Measurements from ENCODE around the gene ROGDI. TPM values are rescaled to one million over a fixed set of nuclear protein-coding genes. Genes with fewer than 3 reads are reported as not detected.
A peak's percentile ranks its signal among the peaks of the same experiment; 100 is the strongest.

Gene ROGDI
- polyA plus RNA-seq, 4 donors, result 24.8 to 84.1 (median 29.8) TPM

GRCh38 chr16:4800290-4801041, 2.0 kb downstream of the ROGDI start:
- DNase-seq, result peak; percentile 71 to 78
- Histone ChIP-seq H3K27ac (ENCODE audit: low read depth in 1 of 3, low read length in 2 of 3) (peak overlapping the region; percentile 21 to 94 (median 90)), H3K4me1 (ENCODE audit: control insufficient read depth in 3 of 3, insufficient read depth in 2 of 3, low read depth in 1 of 3, low read length in 2 of 3) (peaks cover 0 to 36% (median 2%) of the 10 kb centered on the region in 3 donors), H3K4me3 (ENCODE audit: low read depth in 1 of 3, low read length in 3 of 3) (no peak overlapping the region), H3K36me3 (ENCODE audit: control insufficient read depth in 3 of 3, insufficient read depth in 2 of 3, low read depth in 1 of 3, low read length in 3 of 3) (peaks cover 1 to 73% (median 9%) of the 10 kb centered on the region in 3 donors), H3K9me3 (ENCODE audit: control insufficient read depth in 2 of 2, insufficient read depth in 1 of 2, low read depth in 1 of 2, low read length in 1 of 2) (no peaks in the 10 kb centered on the region), H3K27me3 (ENCODE audit: control insufficient read depth in 3 of 3, insufficient read depth in 3 of 3, low read length in 3 of 3) (no peaks in the 10 kb centered on the region)
- FAIRE-seq, result no peak
- 37 to 55% (median 48%) methylated on average over 17 of the region's 17 CpGs for WGBS, 3 donors

GRCh38 chr16:4799171-4799855, 3.1 kb downstream of the ROGDI start:
- no peak for FAIRE-seq
- H3K4me1 ChIP-seq (ENCODE audit: control insufficient read depth in 3 of 3, insufficient read depth in 2 of 3, low read depth in 1 of 3, low read length in 2 of 3), result peaks cover 0 to 38% (median 2%) of the 10 kb centered on the region in 3 donors
- no peak for DNase-seq
- H3K36me3 ChIP-seq (ENCODE audit: control insufficient read depth in 3 of 3, insufficient read depth in 2 of 3, low read depth in 1 of 3, low read length in 3 of 3), result peaks cover under 1 to 61% (median under 1%) of the 10 kb centered on the region in 3 donors
- 85 to 92% (median 90%) methylated on average over 19 of the region's 19 CpGs for WGBS, 3 donors
- no peaks in the 10 kb centered on the region for H3K9me3 ChIP-seq (ENCODE audit: control insufficient read depth in 2 of 2, insufficient read depth in 1 of 2, low read depth in 1 of 2, low read length in 1 of 2)
- H3K4me3 ChIP-seq (ENCODE audit: low read depth in 1 of 3, low read length in 3 of 3), result no peak overlapping the region
- H3K27ac ChIP-seq (ENCODE audit: low read depth in 1 of 3, low read length in 2 of 3), result no peak overlapping the region
- H3K27me3 ChIP-seq (ENCODE audit: control insufficient read depth in 3 of 3, insufficient read depth in 3 of 3, low read length in 3 of 3), result no peaks in the 10 kb centered on the region

GRCh38 chr16:4798456-4798855, 4.0 kb downstream of the ROGDI start:
- no peaks in the 10 kb centered on the region for H3K9me3 ChIP-seq (ENCODE audit: control insufficient read depth in 2 of 2, insufficient read depth in 1 of 2, low read depth in 1 of 2, low read length in 1 of 2)
- DNase-seq, result no peak
- FAIRE-seq, result no peak
- H3K4me3 ChIP-seq (ENCODE audit: low read depth in 1 of 3, low read length in 3 of 3), result no peak overlapping the region
- 85 to 93% (median 86%) methylated on average over 9 to 16 of the region's 16 CpGs for WGBS, 3 donors
- no peaks in the 10 kb centered on the region for H3K27me3 ChIP-seq (ENCODE audit: control insufficient read depth in 3 of 3, insufficient read depth in 3 of 3, low read length in 3 of 3)
- peaks cover 0 to 53% (median 0%) of the 10 kb centered on the region in 3 donors for H3K36me3 ChIP-seq (ENCODE audit: control insufficient read depth in 3 of 3, insufficient read depth in 2 of 3, low read depth in 1 of 3, low read length in 3 of 3)
- H3K27ac ChIP-seq (ENCODE audit: low read depth in 1 of 3, low read length in 2 of 3), result no peak overlapping the region
- peaks cover 0 to 38% (median 2%) of the 10 kb centered on the region in 3 donors for H3K4me1 ChIP-seq (ENCODE audit: control insufficient read depth in 3 of 3, insufficient read depth in 2 of 3, low read depth in 1 of 3, low read length in 2 of 3)

- Histone ChIP-seq H3K36me3 (ENCODE audit: control insufficient read depth in 3 of 3, insufficient read depth in 2 of 3, low read depth in 1 of 3, low read length in 3 of 3) (peaks cover 0 to 52% (median 0%) of the 10 kb centered on the region in 3 donors), H3K27ac (ENCODE audit: low read depth in 1 of 3, low read length in 2 of 3) (no peak overlapping the region), H3K4me3 (ENCODE audit: low read depth in 1 of 3, low read length in 3 of 3) (no peak overlapping the region), H3K4me1 (ENCODE audit: control insufficient read depth in 3 of 3, insufficient read depth in 2 of 3, low read depth in 1 of 3, low read length in 2 of 3) (peaks cover 0 to 38% (median 2%) of the 10 kb centered on the region in 3 donors), H3K27me3 (ENCODE audit: control insufficient read depth in 3 of 3, insufficient read depth in 3 of 3, low read length in 3 of 3) (no peaks in the 10 kb centered on the region), H3K9me3 (ENCODE audit: control insufficient read depth in 2 of 2, insufficient read depth in 1 of 2, low read depth in 1 of 2, low read length in 1 of 2) (no peaks in the 10 kb centered on the region)
- FAIRE-seq, result no peak
- DNase-seq, result no peak
- WGBS, 3 donors, result 90 to 94% (median 92%) methylated on average over 22 of the region's 22 CpGs
These were observed 4.6 kb downstream of the ROGDI start for GRCh38 chr16:4797805-4798252.

GRCh38 chr16:4796982-4797804, 5.2 kb downstream of the ROGDI start:
- Histone ChIP-seq H3K4me3 (ENCODE audit: low read depth in 1 of 3, low read length in 3 of 3) (peak overlapping the region in 1 of 3 donors; percentile 26), H3K4me1 (ENCODE audit: control insufficient read depth in 3 of 3, insufficient read depth in 2 of 3, low read depth in 1 of 3, low read length in 2 of 3) (peaks cover 0 to 38% (median 2%) of the 10 kb centered on the region in 3 donors), H3K27me3 (ENCODE audit: control insufficient read depth in 3 of 3, insufficient read depth in 3 of 3, low read length in 3 of 3) (no peaks in the 10 kb centered on the region), H3K27ac (ENCODE audit: low read depth in 1 of 3, low read length in 2 of 3) (peak overlapping the region in 2 of 3 donors; percentile 15 to 37), H3K9me3 (ENCODE audit: control insufficient read depth in 2 of 2, insufficient read depth in 1 of 2, low read depth in 1 of 2, low read length in 1 of 2) (no peaks in the 10 kb centered on the region), H3K36me3 (ENCODE audit: control insufficient read depth in 3 of 3, insufficient read depth in 2 of 3, low read depth in 1 of 3, low read length in 3 of 3) (peaks cover 0 to 52% (median 0%) of the 10 kb centered on the region in 3 donors)
- 69 to 84% (median 72%) methylated on average over 20 to 21 of the region's 21 CpGs for WGBS, 3 donors
- FAIRE-seq (no peak), DNase-seq (peak; percentile 59 to 87)

- 35 to 79% (median 48%) methylated on average over 29 to 30 of the region's 30 CpGs for WGBS, 3 donors
- no peak for FAIRE-seq
- peaks cover 0 to 49% (median 0%) of the 10 kb centered on the region in 3 donors for H3K36me3 ChIP-seq (ENCODE audit: control insufficient read depth in 3 of 3, insufficient read depth in 2 of 3, low read depth in 1 of 3, low read length in 3 of 3)
- H3K4me3 ChIP-seq (ENCODE audit: low read depth in 1 of 3, low read length in 3 of 3), result peak overlapping the region; percentile 51 to 76 (median 68)
- peak in 1 of 2 donors; percentile 40 for DNase-seq
- H3K27ac ChIP-seq (ENCODE audit: low read depth in 1 of 3, low read length in 2 of 3), result peak overlapping the region; percentile 43 to 64 (median 52)
- H3K9me3 ChIP-seq (ENCODE audit: control insufficient read depth in 2 of 2, insufficient read depth in 1 of 2, low read depth in 1 of 2, low read length in 1 of 2), result no peaks in the 10 kb centered on the region
- H3K27me3 ChIP-seq (ENCODE audit: control insufficient read depth in 3 of 3, insufficient read depth in 3 of 3, low read length in 3 of 3), result no peaks in the 10 kb centered on the region
- H3K4me1 ChIP-seq (ENCODE audit: control insufficient read depth in 3 of 3, insufficient read depth in 2 of 3, low read depth in 1 of 3, low read length in 2 of 3), result peaks cover 0 to 31% (median 2%) of the 10 kb centered on the region in 3 donors
These were observed 6.4 kb downstream of the ROGDI start for GRCh38 chr16:4795828-4796572.

GRCh38 chr16:4795181-4795827, 7.1 kb downstream of the ROGDI start, which contains the start of gene SMIM22:
Gene SMIM22 (plus strand): TSS chr16:4795369. CDS start chr16:4795735, 366 bp downstream.
- FAIRE-seq (no peak), DNase-seq (peak; percentile 82 to 85)
- Histone ChIP-seq H3K36me3 (ENCODE audit: control insufficient read depth in 3 of 3, insufficient read depth in 2 of 3, low read depth in 1 of 3, low read length in 3 of 3) (peaks cover 0 to 43% (median 0%) of the 10 kb centered on the region in 3 donors), H3K4me3 (ENCODE audit: low read depth in 1 of 3, low read length in 3 of 3) (peak within 1 kb of the TSS; percentile 51 to 76 (median 68)), H3K9me3 (ENCODE audit: control insufficient read depth in 2 of 2, insufficient read depth in 1 of 2, low read depth in 1 of 2, low read length in 1 of 2) (no peaks in the 10 kb centered on the region), H3K4me1 (ENCODE audit: control insufficient read depth in 3 of 3, insufficient read depth in 2 of 3, low read depth in 1 of 3, low read length in 2 of 3) (peaks cover 0 to 24% (median 0%) of the 10 kb centered on the region in 3 donors), H3K27ac (ENCODE audit: low read depth in 1 of 3, low read length in 2 of 3) (peak within 1 kb of the TSS; percentile 43 to 64 (median 52)), H3K27me3 (ENCODE audit: control insufficient read depth in 3 of 3, insufficient read depth in 3 of 3, low read length in 3 of 3) (no peaks in the 10 kb centered on the region)
- WGBS, 3 donors, result 12 to 54% (median 47%) methylated on average over 13 to 14 of the region's 14 CpGs

All from small intestine (tissue), 7 donors.